ENCODE results near the gene LRRIQ1.

LRRIQ1 gene

DNA sequence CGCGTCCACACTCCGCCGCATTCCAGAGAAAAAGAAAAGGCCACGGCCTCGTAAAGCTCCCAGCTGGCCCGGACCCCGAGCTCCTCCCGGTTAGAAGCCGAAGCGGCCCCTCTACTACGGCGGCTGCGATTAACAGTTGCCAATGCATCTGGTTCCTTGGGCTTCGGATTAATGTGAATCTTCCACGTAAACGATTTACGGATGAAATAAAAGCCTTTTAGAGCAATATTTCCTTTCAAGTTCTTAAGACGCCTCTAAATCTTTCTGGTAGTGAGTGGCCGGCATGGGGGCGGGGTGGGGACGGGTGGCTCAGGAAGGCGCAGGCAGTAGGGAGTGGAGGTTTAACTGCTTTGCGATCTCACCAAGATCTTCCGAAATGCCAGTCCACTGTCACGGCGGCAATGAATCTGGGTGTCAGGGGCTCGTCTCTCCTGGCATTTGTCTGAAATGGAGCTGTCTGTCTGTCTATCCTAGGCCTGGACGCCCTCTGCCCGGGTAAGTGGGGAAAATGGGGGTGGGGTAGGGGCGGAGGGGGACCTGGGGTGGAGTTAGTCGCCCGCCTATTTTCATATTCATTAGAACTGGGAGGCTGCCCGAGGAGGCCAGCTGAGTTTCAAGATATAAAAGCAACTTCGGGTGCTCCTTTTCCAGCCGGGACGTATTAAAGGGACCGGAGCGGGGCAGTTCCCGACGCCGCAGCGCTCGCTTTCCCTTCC, 243.5 kb downstream of the LRRIQ1 start:
- FAIRE-seq (no peak), DNase-seq (ENCODE audit: insufficient read length, low spot score) (no peak)

DNA sequence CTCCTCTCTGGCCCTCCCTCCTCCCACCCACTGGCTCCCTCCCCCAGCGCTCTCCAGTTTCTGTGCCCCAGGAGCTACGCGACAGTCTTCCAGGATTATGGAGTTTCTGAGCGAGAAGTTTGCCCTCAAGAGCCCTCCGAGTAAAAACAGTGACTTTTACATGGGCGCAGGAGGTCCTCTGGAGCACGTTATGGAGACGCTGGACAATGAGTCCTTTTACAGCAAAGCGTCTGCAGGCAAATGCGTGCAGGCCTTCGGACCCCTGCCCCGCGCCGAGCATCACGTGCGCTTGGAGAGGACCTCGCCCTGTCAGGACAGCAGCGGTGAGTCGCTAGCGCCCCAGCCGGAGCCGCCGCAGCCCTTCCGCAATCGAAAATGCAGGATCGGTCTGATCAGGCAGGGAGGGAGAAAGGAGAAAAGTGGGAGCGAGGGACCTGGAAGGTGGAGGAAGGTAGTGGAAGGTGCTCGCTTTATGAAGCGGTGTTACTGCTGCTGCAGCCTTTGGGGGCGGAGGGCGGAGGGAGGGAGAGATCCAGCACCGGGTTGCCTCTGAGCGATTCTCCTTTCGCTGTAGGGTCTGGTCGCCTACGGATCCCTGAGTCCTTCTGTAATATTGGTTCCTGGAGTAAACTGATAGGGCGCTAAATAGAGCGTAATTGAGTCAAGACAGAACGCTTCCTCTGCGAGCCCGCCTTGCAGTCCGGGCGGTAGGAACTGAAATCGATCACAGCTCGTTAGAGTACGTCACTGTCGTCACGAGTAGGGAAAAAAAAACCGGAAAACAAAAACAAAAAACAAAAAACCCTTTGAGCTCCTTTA, 244.2 kb downstream of the LRRIQ1 start, which contains the start of gene ALX1:
Gene ALX1 (plus strand): TSS at position 56 of the 819 bp plus-strand sequence. CDS start 42 bp downstream, at position 98.
- no peak for FAIRE-seq

DNA sequence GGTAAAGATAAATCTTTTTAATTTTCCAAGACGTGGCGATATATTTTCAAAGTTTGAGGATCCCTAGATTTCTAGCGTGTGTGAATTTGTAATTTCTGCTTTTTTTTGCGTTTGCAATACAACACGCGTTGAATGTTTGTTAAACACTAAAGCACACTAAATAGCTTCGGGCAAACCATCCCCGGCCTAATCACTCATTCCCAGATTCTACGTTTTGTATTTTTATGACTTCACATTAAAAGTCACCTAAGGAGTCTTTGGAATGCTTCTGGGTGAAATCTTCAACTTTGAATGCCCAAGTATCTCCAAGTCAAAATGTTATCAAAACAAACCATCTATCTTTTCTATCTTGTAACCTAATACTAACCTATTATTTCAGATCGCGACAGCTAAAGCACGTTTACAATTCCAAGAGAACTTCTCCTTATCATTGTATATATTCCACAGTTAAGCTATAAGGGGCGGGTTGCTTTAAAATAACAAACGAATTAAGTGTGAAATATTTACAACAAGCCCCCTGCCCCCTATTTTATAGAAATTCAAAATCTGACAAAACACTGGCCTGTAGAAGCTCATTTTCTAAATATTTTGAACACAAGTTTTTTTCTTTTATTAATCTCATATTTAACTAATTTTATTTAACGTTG, 245.0 kb downstream of the LRRIQ1 start:
- DNase-seq (ENCODE audit: insufficient read length, low spot score): no peak
- FAIRE-seq: no peak

More for the DNA sequence above, 244.2 kb downstream of the LRRIQ1 start, which contains the start of gene ALX1:
- DNase-seq (ENCODE audit: insufficient read length, low spot score): no peak

DNA sequence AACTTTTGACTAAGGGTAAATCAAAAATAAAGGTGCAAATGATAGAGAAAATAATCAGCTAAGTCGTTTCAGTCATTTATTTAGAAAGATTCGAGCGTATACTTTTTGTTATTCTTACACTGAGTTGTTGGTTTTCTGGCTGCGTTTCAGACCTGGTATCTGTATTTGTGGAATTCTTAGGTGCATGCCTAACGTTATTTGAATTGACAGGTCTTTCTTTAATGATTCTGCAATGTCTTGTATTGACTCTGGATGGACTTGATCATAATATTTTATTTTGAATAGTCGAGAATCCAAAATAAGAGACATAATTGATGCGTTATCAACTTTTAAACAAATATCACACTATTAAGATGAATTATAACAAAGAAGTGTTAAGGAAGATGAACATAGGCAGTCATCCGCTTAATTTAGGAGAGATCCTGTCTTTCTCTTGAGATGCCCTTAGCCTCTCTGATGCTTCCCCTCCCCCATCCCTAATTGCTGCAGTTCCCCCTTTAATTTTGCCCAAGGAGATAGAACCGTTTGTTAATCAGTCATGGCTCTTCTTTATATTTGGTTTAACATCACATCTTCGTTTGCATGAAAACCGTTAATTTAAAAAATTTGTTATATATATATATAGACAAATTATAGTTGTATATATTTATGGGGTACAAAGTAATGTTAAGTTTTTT, 245.6 kb downstream of the LRRIQ1 start:
- FAIRE-seq (no peak), DNase-seq (ENCODE audit: insufficient read length, low spot score) (no peak)

DNA sequence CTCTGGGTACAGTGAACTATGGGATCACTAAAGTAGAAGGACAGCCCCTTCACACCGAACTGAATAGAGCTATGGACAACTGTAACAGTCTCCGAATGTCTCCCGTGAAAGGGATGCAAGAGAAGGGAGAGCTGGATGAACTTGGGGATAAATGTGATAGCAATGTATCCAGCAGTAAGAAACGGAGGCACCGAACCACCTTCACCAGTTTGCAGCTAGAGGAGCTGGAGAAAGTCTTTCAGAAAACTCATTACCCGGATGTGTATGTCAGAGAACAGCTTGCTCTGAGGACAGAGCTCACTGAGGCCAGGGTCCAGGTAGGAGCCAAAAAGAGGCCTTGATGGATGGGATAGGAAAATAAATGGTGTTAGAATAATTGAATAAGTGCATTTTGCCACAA, 247.4 kb downstream of the LRRIQ1 start:
- no peak for FAIRE-seq
- DNase-seq (ENCODE audit: insufficient read length, low spot score): no peak
